Hepatocyte (in vitro differentiated cells): ENCODE measurements around the gene APEH.

Experiments
- EZH2phosphoT487 ChIP-seq: fragments of 200-600 bp; sonication (generic); IDR thresholded peaks from one replicate; pipeline ENCODE4 v1.6.1; 2018; ENCODE audit warnings: antibody characterized with exemption, mild to moderate bottlenecking, low read depth, moderate library complexity; ENCODE audit not compliant: unreplicated experiment, severe bottlenecking
- TF ChIP-seq, protein P1 (sequence below): fragments of 200-600 bp; sonication (generic); IDR thresholded peaks from 2 replicates; pipeline ENCODE4 v1.5.1; 2016; ENCODE audit warnings: antibody characterized with exemption, mild to moderate bottlenecking; ENCODE audit not compliant: poor library complexity

DNA sequence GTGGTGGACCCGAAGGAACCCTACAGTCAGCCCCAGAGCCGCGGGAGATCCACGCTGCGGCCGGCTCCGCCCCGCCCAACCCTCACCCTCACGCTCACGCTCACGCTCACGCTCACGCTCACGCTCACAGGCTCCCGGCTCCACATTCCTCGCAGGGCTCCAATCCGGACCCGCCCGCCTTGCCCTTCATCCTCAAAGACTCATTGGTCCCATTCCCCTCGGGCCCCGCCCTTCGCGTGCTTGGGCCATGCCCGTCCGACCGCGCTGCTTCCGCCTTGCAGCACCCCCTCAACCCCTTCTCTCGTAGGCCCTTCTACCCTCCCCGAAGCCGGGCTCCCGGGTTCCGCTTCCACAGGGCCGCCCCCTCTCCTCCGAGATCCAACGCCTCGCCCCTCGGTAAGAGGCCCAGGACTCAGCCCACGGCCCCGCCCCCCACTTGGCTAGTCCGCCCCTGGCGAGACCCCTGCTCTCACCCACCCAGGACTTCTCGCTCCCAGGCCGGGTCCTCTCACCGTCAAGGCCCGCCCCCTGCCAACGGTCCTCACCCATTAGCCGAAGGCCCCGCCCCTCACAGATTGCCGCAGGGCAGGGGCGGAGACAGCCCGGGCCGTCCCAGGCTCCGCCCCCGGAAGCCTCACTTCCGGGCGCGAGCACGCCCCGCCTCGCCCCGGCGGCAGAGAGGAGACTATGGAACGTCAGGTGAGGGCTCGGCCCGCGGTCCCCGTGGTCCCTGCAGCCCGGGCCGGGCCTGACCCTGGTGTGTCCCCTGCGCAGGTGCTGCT is at the start of gene APEH:
- TF ChIP-seq, protein P1, sequence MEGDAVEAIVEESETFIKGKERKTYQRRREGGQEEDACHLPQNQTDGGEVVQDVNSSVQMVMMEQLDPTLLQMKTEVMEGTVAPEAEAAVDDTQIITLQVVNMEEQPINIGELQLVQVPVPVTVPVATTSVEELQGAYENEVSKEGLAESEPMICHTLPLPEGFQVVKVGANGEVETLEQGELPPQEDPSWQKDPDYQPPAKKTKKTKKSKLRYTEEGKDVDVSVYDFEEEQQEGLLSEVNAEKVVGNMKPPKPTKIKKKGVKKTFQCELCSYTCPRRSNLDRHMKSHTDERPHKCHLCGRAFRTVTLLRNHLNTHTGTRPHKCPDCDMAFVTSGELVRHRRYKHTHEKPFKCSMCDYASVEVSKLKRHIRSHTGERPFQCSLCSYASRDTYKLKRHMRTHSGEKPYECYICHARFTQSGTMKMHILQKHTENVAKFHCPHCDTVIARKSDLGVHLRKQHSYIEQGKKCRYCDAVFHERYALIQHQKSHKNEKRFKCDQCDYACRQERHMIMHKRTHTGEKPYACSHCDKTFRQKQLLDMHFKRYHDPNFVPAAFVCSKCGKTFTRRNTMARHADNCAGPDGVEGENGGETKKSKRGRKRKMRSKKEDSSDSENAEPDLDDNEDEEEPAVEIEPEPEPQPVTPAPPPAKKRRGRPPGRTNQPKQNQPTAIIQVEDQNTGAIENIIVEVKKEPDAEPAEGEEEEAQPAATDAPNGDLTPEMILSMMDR = no peak
- TF ChIP-seq EZH2phosphoT487 = no peak
